Measurements from ENCODE around the gene ABHD10.

ABHD10 gene

DNA sequence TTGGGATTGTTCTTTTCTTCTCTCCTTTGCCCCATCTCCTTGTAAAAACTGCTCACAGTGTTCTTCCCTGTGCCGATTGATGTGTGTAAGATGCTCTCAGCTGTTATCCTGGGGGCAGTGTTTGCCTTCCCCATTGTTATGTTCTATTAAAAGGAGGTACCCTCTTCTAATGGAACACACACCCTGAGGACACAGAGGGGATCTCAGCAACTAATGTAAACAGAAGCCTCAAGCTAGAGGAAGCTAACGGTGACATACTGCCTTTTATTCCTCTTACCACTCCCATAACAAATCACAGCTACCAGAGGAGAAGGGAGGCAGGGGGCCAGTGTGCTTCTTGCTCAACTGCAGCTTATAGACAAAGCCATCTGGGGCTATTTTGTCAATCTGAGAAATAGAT lies 22.1 kb downstream of the ABHD10 start:
- no peak for DNase-seq (ENCODE audit: low spot score)

DNA sequence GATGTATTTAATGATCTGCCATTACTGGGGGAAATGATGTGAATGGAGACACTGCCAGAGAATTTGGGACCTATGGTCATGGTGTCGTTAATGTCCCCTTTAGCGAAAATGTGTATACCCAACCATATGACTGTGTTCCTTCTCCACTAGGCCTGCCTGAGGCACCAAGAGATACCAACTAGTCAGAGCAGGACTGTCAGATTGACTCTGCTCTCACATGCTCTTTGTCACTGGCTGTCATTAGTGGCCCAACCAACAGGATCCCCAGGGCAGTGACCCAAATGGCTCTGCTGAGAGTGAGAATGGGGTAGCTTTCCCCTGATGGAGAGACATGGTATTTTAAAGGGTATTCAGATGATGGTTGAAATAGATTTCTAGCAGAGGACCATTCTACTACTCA lies 22.7 kb downstream of the ABHD10 start:
- no peak for DNase-seq (ENCODE audit: low spot score)

DNA sequence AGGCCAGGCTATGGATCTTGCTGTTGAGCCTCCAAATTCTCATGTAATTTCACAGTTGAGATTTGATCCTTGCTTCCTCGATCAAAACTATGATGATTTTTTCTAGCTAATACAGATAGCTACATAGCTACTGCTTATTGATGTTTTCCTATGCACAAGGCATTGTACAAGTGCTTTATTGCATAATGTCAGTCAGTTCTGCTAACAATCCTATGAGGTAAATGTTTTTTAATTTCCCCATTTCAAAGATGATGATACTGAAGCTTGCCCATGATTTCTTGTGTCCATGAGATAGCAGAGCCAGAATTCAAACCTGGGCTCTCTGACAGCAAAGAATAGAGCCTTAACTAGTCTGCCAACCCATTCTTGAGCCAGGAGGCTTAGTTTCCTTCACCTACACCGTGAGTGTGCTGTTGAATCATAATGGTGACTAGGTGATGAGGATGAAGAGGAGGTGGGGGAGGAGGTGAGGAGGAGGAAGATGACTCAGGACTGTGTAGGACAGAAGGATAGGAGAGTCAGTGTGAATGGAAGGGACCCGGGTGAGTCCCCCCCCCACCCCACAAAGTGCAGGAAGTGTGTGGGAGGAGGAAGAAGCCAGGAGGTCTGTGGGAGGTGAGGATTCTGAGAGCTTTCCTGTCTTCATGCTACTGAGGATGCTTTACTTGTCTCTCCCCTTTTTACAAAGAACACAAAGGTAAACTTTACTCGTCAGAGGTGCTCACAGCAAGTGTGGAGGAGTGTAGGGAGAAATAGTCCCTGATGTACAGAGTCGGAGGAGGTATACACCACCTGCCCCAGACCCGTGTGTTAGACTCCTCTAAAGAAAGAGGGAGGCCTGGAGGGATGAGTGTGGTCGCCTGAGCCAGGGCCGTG lies 23.5 kb downstream of the ABHD10 start:
- no peak for DNase-seq (ENCODE audit: low spot score)

DNA sequence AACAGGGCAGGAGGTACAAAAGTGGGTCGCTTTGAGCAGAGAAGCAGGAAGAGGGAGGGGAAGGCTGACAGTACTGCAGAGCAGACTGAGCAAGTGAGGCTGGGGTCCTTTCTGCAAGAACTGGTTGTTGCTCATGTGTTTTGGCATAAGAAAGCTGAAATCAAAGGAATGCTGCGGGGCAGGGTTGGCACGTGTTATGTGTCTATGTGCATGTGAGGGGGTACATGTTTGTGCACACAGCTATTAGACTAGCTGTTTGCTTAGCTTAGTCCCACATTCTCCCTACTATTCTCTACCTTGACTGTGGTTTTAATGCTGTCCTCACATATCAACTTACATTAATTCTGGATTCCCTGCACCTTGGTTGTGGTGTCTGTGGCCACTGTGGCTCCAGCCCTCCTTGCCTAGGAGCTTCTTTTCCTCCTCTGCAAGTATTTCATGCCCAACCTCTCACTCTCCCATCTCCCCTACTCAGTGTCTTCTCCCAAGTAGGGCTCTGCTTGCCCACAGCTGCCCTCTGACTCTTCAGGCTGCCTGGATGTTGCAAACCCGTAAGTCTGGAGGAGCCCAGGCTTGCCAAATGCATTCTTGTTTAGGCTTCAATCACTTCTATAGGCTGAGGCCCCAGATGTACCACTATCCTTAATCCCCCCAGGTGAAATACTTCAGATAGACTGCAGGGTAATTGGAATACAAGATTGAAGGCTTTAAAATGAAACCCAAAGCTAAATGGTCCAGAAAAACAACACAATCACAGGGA lies 24.7 kb downstream of the ABHD10 start:
- DNase-seq (ENCODE audit: low spot score), result no peak

DNA sequence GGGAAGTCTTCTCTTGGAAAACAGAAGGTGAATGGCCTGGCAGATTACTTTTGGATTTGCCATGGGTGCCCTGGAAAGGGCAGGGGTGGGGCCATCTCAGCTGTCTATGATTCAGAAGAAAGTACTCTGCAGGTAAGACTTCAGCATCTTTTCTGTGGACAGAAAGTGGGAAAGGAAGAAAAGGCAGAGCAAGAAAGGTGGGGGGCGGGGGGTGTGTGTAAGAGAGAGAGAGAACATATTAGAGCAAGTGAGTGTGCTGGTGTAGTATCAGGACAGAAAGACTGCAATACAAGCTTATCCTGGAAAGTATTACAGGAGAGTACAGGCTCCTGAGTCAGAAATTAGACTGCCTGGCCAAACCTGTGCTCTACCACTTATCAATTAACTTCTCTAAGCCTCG lies 25.4 kb downstream of the ABHD10 start:
- no peak for DNase-seq (ENCODE audit: low spot score)

DNA sequence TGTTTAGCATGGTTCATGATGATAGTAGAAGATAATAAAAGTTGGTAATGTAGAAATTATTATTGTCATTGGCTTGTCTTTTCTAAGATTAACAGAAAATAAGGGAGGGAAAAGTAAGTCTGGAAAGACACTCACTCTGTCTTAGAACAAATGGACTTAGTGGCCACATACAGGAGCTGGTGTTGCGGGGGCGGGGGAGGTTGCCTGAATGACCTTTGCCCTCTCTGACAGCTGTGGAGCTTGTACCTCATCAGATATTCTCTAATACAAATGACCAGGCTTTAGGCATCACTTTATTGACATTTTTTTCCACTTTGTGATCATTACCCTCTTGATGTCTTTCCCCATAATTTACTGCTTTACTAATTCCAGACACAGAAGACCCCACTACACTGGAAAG lies 25.8 kb downstream of the ABHD10 start:
- no peak for DNase-seq (ENCODE audit: low spot score)

DNA sequence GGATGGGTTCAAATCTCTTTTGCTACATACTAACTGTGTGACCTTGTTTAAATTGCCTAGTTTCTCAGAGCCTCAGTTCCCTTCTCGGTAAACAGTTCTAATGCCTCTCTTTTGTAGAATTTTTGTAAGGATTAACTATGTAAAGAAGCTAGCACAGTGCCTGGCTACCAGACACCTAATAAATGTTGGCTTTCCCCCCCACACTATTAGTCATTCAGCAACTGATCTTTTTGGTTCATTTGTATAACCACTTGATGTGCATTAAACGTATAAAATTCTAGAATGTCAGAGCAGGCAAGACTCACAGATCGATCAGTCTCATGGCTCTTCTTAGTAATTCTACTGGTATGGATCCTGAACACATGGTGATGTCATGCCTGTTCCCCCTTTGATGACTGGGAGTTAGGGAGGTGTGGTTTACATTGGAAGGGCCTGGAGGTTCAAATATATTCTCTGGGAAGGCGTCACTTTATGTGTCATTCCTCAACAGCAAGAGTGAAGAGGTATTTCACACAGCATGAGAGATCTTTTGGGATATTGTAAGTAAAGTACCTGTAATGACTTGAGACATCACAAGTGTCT lies 26.4 kb downstream of the ABHD10 start:
- no peak for DNase-seq (ENCODE audit: low spot score)

DNA sequence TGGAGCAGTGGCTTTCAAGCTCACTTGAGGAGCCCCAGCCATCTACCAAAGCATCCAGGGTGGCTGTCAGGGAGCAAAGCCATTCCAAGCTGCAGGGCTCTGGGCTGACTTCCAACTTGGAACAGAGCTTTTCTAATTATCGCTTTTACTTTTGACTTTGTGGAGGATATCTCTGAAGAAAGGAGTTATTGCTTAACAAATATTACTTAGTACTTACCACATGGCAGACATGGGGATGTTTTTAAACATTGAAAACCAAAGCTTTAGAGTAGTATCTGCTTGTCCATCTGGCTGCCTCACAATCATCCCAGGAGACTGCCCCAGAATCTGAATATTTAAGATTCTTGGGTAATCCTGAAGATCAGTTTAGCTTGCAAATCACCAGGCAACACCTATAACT lies 28.8 kb downstream of the ABHD10 start:
- DNase-seq (ENCODE audit: low spot score), result no peak

DNA sequence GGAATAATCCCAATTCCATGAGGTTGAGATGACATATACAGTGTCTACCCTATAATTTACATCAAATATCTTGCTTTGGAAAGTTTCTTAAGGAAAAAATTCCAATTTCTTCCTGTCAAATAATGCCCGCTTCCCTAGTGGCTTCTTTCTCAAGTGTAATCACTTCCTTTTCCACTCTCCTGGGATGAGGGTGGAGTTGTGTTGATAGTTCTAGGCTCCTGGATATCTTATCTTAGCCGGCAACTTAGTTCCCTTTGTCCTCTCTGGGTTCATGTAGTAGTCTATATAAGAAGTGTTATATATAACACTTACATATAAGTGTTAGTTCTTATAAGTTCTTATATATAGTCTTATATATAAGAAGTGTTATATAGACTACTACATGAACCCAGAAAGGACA lies 30.8 kb downstream of the ABHD10 start:
- no peak for DNase-seq (ENCODE audit: low spot score)

DNA sequence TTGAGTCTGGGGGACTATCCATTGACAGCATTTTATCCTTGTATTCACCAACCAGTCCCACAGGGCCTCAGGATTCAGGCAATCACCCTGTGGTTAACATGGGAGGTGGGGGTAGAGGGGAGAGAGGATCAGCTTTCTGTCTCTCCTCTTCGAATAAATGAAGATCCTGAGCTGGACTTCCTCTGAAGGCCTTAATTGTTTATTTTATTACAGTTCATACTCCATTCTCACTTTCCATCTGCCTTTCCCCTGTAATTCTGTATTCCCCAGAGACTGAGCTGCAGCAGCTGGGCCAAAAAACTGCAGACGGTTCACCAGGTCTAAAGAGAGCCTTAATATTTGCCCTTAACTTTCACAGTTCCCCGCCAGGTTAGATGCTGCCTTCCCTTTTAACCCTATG lies 31.8 kb downstream of the ABHD10 start:
- DNase-seq (ENCODE audit: low spot score), result no peak

DNA sequence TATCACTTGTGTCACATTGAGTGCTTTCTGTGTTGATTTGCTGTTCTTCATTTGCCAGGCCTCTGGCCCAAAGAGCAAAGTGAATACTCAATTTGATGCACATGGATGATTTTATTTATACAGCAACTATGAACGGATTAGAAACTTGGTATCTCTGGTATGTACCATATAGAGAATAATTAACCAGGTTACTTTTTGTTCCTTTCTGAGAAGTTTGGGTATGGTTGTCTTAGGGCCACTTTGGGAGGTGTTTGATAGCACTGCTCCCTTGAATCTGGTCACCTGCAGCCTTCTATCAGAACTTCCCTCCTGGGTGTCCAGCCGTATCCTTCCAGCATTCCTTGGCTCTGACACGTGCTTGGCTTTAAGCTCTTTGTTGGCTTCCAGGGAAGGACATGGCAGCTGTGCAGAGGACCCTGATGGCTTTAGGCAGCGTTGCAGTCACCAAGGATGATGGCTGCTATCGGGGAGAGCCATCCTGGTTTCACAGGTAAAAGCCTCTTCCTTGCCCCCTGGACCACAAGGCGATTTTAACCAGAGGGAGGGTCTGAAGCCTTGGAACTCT lies 32.6 kb downstream of the ABHD10 start:
- DNase-seq (ENCODE audit: low spot score), result no peak

DNA sequence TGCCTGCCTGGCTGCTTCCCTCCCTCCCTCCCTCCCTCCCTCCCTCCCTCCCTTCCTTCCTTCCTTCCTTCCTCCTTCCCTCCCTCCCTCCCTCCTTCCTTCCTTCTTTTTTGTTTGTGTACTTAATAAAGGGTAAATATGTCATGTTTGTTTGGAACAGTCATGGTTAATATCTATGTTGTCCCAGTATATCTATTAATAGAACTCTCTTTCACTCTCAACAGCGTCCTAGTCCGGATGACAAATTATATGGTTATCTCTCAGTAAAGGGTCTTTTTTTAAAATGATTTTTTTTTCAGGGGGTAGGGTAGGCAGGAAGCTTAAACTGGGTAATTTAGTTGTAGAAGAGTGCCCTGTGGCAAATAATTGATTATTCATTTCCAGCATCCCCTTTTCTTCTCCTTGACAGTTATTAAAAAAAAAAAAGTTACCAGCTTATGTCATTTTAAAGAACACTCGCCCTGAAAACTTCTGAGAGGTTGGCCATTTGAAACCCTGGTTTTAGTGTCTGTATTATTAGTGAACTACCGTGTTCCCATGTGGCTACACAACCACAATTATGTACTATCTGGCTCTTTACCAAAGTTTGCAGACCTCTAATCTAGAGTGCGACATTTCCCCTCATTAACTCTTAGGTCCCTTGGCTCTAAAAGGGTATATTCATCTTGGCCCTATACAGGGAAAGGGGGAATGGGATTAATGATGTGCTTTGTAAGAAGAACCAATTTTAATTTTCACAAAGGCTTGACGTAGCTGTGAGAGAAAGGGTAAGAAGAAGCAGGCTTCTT lies 33.6 kb downstream of the ABHD10 start:
- no peak for DNase-seq (ENCODE audit: low spot score)

DNA sequence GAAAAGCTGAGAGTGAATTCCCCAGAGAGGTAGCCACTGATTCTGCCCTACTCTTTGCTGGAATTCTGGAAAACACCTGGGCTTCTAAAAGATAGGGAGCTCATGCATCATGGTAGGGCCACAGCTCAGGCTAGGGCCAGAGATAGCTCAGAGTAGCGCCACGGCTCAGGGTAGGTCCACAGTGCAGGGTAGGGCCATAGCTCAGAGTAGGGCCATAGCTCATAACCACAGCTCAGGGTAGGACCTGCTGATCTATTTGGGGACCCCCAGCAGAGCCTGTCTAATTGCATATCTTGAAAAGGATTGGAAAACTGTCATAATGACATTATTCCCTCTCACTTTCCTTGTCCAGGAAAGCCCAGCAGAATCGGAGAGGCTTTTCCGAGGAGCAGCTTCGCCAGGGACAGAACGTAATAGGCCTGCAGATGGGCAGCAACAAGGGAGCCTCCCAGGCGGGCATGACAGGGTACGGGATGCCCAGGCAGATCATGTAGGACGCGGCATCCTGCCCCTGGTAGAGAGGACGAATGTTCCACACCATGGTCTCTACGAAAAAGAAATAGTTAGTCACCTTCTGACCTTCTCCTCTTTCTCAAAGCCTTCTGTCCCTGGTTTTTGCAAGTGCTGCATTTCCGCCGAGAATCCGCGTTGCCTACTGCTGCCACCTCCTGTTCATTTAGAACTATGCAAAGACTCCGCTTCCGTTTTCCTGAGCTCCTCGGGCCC lies 34.4 kb downstream of the ABHD10 start:
- DNase-seq (ENCODE audit: low spot score), result peak; percentile 74

DNA sequence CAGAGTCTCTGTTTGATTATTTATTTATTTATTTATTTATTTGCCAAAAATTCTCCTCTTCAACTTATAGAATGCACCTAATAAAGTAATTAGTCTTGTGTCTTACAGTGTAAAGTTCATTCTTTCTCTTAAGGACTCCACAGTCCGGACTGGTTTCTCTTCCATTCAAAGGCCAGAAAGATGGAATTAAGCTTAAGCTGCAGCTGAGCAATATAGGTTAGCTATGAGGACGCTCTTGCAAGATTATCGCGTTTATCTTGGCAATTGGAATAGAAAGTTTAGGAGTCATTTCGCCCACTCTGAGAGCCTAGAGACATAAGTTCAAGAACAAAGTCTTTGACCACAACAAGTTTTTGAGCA lies 34.9 kb downstream of the ABHD10 start:
- DNase-seq (ENCODE audit: low spot score), result no peak

DNA sequence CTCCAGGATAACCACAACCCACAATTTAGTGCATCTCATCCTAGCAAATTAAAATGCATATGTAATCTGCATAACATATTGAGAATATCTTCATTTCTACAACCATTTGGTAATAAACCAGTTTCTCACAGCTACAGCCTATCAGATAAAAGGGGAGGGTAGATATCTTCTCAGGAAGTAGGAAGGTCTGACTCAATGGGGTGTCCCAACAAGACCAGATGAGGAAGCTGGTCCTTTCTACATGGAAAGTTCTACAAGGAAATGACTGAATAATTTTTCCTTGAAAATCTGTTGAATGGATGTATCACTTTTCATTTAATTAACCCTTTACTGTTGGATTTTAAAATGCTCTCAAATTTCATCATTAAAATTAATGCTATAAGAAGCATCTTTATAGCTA lies 38.3 kb downstream of the ABHD10 start:
- no peak for DNase-seq (ENCODE audit: low spot score)

DNA sequence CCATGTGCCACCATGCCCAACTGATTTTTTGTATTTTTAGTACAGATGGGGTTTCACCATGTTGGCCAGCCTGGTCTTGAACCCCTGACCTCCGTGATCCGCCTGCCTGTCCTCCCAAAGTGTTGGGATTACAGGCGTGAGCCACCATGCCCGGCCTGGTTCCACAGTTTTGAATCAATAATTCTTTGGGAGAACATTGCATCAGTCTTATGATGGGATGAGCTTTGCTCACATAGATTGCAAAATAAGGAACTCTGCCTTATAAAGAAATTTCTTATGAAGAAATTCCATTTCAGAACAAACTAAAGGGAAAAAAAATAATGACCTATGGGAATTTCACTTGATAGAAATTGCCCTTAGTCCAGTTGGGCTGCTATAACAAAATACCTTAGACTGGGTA lies 39.9 kb downstream of the ABHD10 start:
- DNase-seq (ENCODE audit: low spot score), result no peak

DNA sequence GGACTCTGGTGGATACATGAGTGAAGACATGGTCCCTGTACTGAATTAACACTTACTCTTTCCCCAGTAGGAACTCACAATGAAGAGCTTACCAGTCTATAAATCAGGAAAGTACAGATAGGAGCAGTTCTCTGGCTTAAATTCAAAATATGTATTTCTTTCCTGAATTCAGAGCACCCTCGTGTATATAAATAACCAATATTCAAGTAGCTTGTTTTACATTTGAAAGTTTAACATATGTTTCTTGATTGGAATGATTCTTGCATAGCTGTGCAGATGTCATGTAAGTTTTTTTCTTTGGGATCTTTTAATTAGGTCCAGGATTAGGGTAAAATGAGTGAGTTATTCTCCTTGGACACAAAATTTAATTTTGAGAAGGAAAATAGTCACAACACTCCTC lies 40.9 kb downstream of the ABHD10 start:
- no peak for DNase-seq (ENCODE audit: low spot score)

DNA sequence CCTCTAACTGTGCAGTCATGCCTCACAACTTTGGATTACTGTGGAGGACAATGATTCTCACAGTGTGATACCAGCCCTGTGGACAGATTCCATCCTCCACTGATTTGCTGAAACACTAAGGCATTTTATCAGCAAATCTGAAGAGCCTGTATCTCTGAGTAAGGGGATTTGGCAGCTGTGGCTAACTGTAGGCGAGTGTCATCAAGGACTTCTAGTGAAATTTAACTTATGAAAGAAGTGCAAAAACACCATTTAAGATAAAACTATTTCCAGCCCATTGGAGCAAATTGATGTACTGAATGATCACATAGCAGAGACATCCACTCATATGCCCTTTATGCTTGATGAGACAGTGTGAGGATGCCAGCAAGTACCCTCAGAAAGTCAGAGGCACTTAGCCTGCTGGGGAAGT lies 41.9 kb downstream of the ABHD10 start:
- DNase-seq (ENCODE audit: low spot score), result peak; percentile 69

DNA sequence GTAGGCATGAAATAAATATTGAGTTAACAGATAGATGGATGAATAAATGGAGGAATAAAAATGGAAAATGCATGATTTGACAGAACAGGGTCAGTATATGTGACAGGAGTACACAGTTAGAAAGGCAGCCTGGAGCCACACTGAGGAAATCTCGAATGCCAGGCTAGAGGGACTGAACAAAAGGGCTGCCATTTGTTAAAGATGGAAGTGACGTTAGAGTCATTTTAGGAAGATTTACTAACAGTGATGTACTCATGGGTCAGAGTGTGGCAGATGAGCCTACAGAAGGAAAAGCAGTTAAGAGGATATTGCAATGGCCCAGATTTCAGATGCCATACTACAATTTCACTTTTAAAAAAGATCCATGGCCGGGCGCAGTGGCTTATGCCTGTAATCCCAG lies 48.3 kb downstream of the ABHD10 start:
- no peak for DNase-seq (ENCODE audit: low spot score)

DNA sequence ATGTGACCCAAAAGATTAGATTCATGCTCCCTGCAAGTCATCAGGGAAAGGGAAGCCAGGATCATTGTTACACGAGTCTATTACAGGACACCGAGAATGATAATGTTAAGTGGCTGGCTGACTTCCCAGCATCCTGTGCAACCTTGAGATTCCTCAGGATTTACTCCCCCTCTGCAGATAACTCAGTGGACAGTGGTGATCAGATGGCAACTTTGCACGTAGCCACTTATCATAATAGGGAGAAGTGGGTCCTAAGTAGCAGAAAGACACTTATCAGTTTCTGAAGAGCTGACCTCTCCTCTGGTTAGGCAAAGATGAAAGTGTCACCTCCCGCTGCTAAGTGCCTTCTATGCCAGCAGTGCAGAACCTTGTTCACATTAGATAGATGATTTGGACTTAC lies 49.0 kb downstream of the ABHD10 start:
- no peak for DNase-seq (ENCODE audit: low spot score)

DNA sequence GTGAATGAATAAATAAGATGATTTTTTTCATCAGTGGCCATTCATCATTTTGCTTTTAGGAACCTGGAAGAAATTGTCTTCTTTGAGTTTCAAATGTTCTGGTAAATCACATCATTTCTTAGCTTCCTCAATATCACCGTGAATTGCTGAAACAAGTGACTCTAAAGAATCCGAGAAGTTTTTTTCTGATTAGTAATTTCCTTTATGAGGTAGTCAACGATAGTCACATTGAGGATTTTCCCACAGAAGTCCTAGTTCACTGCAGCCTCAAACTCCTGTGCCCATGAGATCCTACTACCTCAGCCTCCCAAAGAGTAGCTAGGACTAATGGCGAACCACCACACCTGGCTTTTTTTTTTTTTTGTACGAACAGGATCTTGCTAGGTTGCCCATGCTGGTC lies 52.1 kb downstream of the ABHD10 start:
- no peak for DNase-seq (ENCODE audit: low spot score)
